ENCODE measurements around the gene ADAMTSL4. TPM values are rescaled to one million over a fixed set of nuclear protein-coding genes. Genes with fewer than 3 reads are reported as not detected.

ADAMTSL4 gene
- total and polyA plus RNA-seq, 12 donors: 1.7 to 34.4 (median 9.2) TPM

Small RNA genes lying within 50 kb of the gene (microRNA-seq; reads per million reads assigned to microRNA genes)
- 0 reads per million in 3 donors for gene MIR4257

Small RNA genes lying within 50 kb of the gene (small RNA-seq; reads per million reads assigned to genes)
- gene MIR4257 (0 reads per million in 2 donors), gene RF00015 (0 reads per million in 2 donors), gene RF00561 (0 reads per million in 2 donors), gene RN7SL473P (0 reads per million in 2 donors), gene RN7SL600P (0 to 0.24 reads per million in 2 donors)

Other genes with a start within 250 kb of the ADAMTSL4 start
- 10 to 100 TPM; 16.8 to 69.0 (median 38.1) TPM for gene PRPF3, start 227.9 kb upstream of the ADAMTSL4 start, total RNA-seq
- gene PRPF3, start 227.9 kb upstream of the ADAMTSL4 start, polyA plus RNA-seq: 100 to 1,000 TPM in 2 of 3 donors, 10 to 100 TPM in 1; 51.5 to 107 (median 103) TPM
- 10 to 100 TPM; 11.3 to 44.5 (median 24.8) TPM for gene RPRD2, start 185.3 kb upstream of the ADAMTSL4 start, total RNA-seq
- gene RPRD2, start 185.3 kb upstream of the ADAMTSL4 start, polyA plus RNA-seq: 10 to 100 TPM in 2 of 3 donors, 1 to 10 TPM in 1; 7.3 to 32.0 (median 11.2) TPM
- 10 to 100 TPM; 21.6 to 87.4 (median 31.6) TPM for gene TARS2, start 62.0 kb upstream of the ADAMTSL4 start, total RNA-seq
- 10 to 100 TPM; 24.9 to 28.8 (median 28.2) TPM for gene TARS2, start 62.0 kb upstream of the ADAMTSL4 start, polyA plus RNA-seq
- 10 to 100 TPM in 8 of 9 donors, 1 to 10 TPM in 1; 5.4 to 63.0 (median 19.8) TPM for gene ECM1, start 41.3 kb upstream of the ADAMTSL4 start, total RNA-seq
- 10 to 100 TPM; 22.2 to 54.4 (median 44.4) TPM for gene ECM1, start 41.3 kb upstream of the ADAMTSL4 start, polyA plus RNA-seq
- under 1 TPM in 2 of 9 donors, not detected in 7; 0.50 to 0.61 TPM for gene FALEC, start 33.7 kb upstream of the ADAMTSL4 start, total RNA-seq
- under 1 TPM in 1 of 3 donors, not detected in 2; 0.40 TPM for gene FALEC, start 33.7 kb upstream of the ADAMTSL4 start, polyA plus RNA-seq
- gene MCL1, start 30.2 kb downstream of the ADAMTSL4 start, total RNA-seq: 100 to 1,000 TPM; 101 to 299 (median 199) TPM
- 100 to 1,000 TPM in 1 of 3 donors, 10 to 100 TPM in 2; 57.4 to 187 (median 90.5) TPM for gene MCL1, start 30.2 kb downstream of the ADAMTSL4 start, polyA plus RNA-seq
- 100 to 1,000 TPM in 6 of 9 donors, 10 to 100 TPM in 3; 91.8 to 167 (median 114) TPM for gene ENSA, start 80.2 kb downstream of the ADAMTSL4 start, total RNA-seq
- 100 to 1,000 TPM in 2 of 3 donors, 10 to 100 TPM in 1; 100.0 to 215 (median 110) TPM for gene ENSA, start 80.2 kb downstream of the ADAMTSL4 start, polyA plus RNA-seq
- 10 to 100 TPM; 19.9 to 45.3 (median 24.9) TPM for gene GOLPH3L, start 147.7 kb downstream of the ADAMTSL4 start, total RNA-seq
- gene GOLPH3L, start 147.7 kb downstream of the ADAMTSL4 start, polyA plus RNA-seq: 10 to 100 TPM in 1 of 3 donors, 1 to 10 TPM in 2; 6.7 to 98.3 (median 9.6) TPM
- gene HORMAD1, start 171.5 kb downstream of the ADAMTSL4 start, total RNA-seq: under 1 TPM in 4 of 9 donors, not detected in 5; 0.14 to 0.46 (median 0.27) TPM
- gene HORMAD1, start 171.5 kb downstream of the ADAMTSL4 start, polyA plus RNA-seq: not detected
- gene CTSS, start 216.4 kb downstream of the ADAMTSL4 start, total RNA-seq: 100 to 1,000 TPM in 6 of 9 donors, 10 to 100 TPM in 3; 27.4 to 175 (median 112) TPM
- 10 to 100 TPM; 12.1 to 36.0 (median 33.4) TPM for gene CTSS, start 216.4 kb downstream of the ADAMTSL4 start, polyA plus RNA-seq